ENCODE data around the gene FBXO41.

GRCh38 chr2:73239776-73240175 is 44.5 kb downstream of the FBXO41 start:
- TF ChIP-seq EZH2 (IDR thresholded peaks at IDR 0.05): no peak
- TF ChIP-seq, protein P1, sequence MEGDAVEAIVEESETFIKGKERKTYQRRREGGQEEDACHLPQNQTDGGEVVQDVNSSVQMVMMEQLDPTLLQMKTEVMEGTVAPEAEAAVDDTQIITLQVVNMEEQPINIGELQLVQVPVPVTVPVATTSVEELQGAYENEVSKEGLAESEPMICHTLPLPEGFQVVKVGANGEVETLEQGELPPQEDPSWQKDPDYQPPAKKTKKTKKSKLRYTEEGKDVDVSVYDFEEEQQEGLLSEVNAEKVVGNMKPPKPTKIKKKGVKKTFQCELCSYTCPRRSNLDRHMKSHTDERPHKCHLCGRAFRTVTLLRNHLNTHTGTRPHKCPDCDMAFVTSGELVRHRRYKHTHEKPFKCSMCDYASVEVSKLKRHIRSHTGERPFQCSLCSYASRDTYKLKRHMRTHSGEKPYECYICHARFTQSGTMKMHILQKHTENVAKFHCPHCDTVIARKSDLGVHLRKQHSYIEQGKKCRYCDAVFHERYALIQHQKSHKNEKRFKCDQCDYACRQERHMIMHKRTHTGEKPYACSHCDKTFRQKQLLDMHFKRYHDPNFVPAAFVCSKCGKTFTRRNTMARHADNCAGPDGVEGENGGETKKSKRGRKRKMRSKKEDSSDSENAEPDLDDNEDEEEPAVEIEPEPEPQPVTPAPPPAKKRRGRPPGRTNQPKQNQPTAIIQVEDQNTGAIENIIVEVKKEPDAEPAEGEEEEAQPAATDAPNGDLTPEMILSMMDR (IDR thresholded peaks at IDR 0.05): no peak

Measured in neural progenitor cell (in vitro differentiated cells).